RPMI8226 (cell line): Measurements from ENCODE around the gene MEOX2.

Experiments
- DNase-seq: peaks from one replicate; pipeline ENCODE4 v3.0.0-alpha.2; 2015

MEOX2 gene

DNA sequence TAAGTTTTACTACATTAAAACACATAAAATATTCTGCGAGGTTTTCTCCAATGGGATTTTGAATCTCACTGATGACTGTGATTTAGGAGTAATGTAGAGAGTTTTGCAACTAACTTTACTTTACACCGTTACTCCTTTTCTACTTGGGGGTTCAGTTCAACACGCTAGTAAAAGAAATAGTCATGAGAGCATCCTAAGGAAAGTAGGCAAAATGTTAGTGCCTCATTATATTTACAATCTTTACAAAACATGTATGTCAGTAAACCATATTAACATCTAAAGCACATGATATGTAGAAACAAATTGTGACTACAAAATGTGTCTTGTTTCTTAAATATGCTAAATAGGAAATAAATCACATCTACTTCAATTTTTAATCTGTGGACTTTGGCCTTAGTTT is 6.0 kb downstream of the MEOX2 start:
- DNase-seq = no peak

DNA sequence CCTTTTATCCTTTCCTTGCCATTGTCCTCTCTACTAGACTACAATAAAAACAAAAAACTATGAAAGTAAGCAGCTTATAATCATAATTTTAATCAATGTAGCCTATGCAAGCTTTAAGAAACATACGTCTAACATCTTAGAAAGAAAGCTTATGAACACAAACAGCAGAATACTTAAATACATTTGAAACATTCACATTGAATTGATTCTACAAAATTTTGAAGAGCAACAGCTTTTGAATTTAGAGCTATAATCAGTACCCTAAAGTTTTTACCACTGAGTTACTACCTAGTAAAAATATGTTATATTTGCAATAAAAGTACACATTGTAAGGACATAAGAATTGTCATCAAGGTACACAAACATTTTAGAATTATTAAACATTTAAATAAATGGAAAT is 7.2 kb downstream of the MEOX2 start:
- DNase-seq = no peak

DNA sequence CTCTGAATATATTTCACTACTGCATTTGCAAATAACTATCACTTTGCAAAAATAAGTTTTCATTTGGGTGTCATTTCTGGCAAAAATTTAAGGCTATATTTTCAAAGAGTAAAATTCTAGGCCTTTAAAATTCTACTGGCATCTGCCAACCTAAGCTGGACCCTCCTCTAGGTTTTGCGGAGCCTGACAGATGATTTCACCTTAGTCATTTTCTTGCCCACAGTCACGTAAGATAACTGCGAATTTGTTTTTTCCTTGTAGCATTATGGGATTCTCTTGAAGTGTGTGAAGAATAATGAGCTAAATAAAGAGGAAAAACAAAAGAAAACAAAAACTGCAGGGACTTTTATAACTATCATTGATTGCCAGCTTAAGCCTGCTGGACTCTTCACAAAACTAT is 7.8 kb downstream of the MEOX2 start:
- no peak for DNase-seq

DNA sequence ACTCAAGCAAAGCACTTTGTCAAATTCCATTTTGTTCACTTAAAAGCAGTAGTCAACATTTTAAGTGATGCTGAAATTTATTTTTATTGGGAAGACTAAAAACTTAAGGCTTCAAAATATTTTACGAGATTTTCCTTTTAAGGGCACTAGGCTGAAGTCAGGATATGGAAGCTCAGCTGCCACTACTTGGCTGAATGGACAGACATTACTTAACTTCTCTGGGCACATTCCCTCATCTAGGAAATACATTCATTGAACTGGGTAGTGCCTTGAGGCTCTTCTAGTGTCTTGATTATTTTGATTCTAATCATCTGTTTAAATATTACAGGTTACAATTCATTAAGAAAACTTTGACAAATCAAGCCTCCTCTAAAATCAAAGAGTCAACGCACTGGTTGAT is 11.1 kb downstream of the MEOX2 start:
- DNase-seq = no peak

DNA sequence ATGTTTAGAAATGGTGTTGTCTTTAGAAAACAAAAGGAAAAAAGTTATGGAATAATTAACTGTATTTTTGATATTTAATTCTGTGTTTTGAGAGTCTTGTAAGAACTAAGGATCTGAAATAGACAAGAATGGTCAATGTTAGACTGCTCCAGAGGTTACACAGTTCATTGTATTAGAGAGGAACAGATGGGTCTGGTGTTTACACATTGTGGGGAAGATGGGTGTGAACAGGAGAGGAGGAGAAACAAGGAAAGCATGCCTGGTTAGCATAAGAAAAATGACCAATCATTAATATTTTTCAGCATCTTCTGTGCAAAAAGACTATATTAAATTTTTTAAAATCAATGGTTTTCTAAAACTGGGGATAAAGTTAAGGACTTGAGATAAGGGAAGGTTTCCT is 11.9 kb downstream of the MEOX2 start:
- DNase-seq = no peak

DNA sequence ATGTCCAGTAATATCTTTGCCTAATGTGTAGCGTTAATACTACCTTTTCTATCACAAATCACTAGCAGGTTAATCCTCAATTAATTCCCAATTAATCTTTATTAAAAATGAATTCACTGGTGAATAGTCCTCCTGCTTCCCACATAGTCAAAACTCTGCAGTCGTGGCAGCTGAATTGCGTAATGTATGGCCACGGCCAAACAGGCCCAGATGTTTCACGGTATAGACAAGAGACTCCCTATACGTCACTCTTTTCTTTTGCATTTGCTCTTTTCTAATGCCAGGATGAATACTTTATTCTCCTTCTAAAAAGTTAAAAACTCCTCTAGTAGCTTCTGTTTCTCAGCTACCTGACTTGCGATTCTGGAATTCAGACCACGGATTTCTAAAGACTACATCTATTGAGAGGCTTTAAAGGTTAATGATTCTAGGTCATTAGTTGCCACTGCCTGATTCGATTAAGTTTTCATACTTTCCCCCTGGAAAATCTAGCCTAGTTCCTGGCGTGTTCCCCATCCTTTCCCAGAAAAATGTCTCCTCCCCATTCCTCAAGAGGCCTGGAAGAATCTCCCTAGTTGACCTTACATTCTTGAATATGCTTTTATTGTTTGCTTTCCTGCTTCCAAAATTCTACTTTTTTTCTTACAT is 16.9 kb downstream of the MEOX2 start:
- DNase-seq = no peak

DNA sequence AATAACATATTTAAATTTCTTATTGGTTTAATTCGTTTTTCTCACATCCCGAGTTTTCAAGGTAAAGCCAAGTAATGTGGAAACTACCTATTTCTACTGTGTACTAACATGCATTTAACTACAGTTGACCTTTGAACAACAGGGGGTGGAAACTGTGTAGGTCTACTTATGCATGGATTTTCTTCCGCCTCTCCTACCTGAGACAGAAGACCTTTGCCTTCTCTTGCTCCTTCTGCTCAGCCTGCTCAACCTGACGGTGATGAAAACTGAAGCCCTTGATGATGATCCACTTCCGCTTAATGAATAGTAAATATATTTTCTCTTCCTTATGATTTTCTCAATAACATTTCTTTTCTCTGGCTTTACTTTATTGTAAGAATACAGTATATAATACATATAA is 18.5 kb downstream of the MEOX2 start:
- no peak for DNase-seq

DNA sequence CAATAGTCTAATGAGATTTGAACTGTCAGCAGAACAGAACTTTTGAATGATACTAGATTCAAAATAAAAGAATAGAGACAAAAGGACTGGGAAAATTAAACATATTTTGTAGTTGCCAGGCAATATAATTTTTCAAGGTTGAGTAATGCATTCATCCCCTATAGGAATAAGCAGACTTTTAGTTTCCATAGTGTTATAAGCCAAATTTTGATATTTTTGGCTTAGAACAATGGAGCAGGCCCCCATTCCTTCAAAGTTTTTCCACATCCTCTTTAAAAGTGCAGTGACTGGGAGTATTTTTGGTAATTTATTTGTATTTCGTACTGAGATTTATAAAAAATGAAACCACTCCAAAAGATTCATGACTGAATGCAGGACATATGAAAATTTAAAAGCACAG is 24.0 kb downstream of the MEOX2 start:
- DNase-seq = no peak

DNA sequence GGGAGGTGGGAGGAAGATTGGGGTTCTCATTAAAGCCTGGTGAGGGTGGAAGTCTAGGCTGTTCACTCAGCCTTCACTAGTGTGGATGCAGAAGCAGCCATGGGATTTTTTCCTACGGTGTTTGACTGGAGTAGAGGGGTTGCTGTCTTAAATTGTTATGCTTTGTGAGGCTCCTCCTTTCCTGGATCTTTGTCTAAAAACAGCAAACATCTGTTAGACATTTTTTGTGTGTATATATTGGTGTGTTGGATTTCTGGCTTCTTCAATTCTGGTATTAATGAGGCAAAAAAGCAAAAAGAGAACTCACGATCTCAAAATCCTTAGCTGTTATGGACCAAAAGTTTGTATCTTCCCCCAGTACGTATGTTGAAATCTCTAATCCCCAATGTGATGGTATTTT is 28.2 kb downstream of the MEOX2 start:
- no peak for DNase-seq

DNA sequence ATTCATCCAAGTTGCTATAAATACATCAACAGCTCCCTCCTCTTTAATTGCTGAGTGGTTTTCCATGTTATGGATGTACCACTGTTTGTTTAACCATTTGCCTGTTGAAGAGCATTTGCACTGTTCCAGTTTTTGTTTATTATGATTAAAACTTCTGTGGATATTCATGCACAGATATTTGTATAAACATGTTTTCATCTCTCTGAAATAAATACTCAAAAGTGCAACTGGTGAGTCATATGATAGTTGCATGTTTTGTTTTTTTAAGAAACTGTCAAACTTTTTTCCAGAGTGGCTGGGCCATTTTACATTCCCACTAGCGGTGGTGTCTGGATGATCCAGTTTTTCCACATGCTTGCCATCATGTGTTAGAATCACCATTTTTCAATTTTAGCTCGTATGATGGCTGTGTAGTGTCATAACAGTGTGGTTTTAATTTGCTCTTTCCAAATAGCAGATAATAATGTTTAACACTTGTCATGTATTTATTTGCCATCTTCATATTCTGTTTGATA is 33.6 kb downstream of the MEOX2 start:
- DNase-seq = no peak

DNA sequence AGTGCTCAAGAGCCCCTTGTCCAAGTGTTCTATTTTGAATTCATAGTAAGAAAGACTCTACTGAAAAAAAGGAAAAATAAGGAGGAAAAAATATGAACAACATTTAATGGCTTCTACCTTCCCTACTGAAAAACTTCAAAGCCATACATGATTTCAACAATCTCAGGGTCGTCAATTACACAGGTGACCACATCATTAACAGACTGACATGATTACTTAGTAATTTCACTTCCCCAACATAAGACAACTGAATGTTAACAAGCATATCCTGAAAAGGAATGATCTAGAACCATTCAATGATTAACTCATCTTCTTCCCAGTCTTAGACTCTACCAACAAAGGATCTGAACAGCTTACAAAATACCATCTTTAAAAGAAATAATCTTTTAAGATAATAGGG is 34.8 kb downstream of the MEOX2 start:
- no peak for DNase-seq

DNA sequence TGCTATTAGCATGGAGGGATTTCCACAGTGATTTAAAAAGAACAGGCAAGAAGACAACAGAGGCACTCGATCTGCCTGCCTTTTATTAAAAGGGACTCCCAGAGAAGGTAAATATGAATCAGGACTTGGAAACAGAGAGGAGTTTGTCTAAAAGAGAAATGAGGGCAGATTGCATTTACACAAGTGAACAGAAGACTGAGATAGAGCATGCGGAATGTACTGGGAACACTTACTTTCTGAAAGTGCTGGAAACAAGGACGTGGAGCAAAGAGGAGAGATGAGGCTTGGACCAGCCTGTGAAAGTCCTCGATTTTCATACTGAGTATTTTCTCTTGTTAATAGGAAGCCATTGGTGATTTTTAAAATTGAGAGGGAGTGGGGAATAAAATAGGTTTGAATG is 35.7 kb downstream of the MEOX2 start:
- DNase-seq = no peak

DNA sequence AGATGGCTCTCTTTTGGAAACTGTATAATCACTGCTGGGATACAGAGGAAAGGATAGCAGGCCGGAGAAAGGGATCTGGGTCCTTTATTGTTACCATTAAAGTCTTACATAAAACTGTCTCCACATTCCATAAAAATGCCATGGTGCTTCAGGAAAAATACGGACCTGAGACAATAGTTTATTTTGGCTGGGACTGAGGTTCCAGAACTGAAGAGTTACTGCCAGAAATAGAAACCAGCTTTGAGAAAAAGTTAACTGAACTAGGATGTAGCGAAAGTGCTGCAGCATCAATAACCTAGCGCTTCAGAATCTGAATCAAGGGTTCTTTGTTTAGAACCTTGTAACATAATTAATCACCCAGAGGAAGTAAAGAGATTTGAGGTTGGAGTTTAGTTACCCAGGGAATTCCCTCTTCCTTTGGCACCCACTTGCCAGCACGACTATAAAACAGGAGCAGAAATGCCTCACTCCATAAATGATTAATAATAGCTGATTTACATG is 38.0 kb downstream of the MEOX2 start:
- DNase-seq = no peak

DNA sequence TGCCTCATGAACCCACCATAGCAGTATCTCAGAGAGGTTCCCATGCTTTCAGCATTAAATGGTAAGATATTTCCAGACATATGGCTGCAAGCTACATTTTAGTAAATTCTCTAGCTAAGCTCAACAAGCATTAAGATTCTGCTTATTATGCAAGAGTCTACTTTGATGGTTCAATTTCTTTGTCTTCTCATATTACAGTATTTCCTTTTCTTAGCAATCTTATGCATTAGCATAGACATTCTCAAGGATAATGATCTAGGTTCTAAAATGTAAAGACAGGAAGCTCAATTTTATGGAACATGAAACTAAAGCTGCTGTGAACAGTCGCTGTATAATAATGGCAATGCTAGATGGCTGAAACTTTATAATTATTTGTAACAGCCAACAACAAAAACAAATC is 39.2 kb downstream of the MEOX2 start:
- DNase-seq = no peak

DNA sequence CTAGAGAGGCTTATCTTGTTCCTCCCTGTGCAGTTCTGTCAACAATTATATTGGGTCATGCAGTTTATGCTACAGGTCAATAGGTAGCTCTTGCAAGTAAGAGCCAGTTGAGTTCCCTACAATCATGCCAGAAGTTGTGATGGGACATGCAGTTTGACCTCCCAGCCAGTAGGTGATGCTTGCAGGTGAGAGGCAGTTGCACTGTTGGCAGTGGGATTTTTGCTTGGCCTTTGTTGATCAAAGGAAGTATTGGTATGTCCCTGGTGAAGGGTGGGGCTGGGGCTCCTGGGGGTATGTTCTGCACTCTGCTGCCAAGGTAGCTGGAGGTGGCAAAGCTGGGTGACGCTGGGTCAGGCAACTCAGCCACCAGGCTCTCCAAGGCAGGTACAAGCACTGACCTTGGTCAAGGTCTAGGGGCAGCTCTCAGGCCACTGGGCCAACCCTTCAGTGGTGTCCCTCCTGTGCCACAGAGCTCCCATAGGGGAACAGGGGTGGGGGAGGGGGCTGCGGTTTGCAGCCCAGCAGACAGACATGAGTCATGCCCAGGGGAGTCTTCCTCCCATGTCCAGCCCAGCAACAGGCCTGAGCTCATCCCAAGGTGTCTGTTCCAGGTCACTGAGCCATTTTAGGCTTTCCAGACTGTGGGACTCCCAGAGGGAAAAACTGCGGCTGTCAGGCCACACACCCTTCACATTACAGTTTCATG is 43.3 kb downstream of the MEOX2 start:
- DNase-seq = no peak

DNA sequence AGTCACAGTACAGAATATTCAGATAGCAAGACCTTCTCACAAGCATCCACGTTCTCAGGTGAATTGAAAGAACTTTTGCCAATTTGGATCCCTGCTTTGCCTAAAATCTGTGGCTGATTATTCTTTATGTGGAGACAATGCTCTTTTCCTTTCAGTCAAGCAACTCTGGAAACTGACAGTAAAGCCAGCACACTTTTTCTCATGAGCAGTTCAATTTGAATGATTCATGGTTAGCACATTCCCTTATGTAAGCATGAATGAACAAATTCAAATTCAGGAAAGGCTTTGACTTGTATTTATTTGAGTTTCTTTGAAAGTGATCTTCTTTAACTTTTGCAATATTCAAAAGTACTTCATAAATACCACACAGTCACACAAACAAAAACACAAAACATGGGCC is 57.6 kb downstream of the MEOX2 start:
- DNase-seq = no peak

DNA sequence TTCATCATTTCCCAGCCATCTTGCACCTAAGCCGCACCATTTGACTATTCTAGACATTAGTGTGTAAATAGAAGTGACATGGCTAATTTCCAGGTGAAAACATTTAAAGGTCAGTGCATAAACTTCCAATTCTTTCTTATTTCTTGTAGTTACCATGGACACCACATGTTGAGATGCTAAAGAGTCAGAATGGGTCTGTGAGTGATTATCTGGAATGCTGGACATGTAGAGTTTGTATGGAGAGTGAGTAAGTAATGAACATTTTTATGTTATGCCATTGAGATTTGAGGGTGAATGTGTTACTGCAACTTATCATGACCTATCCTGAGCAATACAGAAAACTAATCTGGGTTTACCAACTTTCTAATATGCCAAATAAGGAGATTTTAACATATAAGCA is 60.4 kb downstream of the MEOX2 start:
- DNase-seq = no peak

DNA sequence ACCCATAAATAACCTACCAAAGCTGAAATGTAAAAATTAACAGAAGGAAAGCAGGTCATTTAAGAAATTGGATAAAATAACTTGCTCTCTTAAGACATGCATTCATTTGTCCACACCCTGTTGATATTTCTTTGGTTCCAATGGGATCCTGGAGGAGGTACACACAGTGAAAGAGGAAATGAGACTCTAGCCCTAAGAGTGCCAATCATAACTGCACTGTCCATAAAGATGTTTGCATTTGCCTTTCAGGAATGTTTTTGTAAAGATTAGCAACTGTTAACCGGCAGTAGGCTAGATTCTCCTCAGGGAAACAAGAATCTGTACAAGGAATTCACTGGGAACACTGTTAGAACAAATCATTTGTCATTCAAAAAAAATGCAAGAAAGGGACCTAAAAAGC is 61.0 kb downstream of the MEOX2 start:
- DNase-seq = no peak

DNA sequence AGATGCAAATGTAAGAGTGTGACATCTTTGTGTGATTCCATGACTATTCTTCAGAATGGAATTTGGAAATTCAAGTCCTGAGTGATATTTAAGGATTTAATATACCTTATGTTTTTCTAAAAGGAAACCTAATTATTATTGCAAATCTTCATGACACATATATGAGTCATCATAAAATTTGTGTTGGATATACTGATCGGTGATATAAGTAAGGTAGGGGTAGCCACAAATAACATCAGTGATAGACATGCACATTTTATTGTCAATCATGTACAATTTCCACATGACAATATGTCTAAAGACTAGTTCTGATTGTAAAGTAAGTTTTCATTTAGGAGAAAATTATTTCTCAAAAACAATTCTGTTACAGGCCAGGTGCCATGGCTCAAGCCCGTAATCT is 65.0 kb downstream of the MEOX2 start:
- DNase-seq = no peak

DNA sequence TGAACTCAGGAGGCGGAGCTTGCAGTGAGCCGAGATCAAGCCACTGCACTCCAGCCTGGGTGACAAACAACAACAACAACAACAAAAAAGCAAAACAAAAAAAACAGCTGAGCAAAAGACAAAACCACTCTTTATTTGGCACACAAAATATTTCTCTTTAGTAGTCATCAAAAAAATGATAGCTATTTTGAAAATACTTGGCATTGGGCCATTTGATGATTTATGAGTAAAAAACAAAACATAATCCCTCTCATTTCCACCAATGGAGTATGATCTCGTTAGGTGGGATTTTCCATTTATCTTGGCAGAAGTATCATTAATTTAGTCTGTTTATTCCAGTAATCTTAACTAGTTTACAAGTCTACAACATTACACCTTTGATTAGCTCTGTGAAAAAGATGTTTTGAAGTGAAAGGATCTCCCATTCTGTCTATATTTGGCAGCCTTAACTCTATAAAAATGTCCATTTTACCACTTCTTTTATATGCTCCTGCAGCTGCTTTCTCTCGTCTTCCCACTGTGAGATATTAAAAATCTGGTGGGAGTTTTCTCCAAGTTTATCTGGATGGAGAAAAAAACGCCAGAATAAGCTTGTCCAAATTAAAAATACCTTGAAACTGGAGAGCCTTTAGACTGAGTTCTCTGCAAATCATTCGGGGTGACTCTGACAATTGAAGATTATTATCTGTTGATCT is 65.8 kb downstream of the MEOX2 start:
- no peak for DNase-seq

DNA sequence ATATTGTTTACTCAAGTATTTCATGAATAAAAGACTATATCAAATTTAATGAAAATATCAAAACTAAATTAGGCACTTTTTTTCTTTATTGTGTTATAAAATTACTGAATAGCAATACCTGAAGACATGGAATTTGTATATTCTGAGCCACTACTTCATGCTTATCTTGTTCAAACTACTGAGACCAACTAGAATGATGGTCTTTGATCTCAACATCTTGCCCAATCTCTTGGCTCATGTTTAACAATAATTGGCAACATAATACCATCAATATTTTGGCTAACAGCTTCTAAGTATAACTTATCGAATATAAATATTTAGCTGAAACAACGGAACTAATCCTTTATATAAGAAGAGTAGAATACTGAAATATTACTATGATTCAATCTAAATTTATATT is 68.2 kb downstream of the MEOX2 start:
- no peak for DNase-seq

DNA sequence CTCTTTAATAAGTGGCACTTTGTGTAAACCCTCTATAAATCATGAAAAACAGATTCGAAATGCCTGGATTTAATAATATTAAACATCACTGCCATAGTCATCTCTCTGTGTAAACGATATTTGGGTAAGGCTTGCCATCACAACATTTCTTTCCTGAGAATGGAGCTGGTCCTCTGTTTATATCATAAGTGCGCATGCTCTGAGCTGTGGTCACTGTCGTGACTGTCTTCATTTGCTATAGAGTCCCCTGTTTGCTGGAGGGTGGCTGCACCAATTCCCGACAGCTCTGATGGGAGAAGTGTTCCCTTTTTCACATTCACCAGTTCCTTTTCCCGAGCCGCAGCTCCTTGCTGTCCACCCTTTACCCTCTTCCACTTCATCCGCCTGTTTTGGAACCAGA is 74.3 kb downstream of the MEOX2 start:
- DNase-seq = no peak

DNA sequence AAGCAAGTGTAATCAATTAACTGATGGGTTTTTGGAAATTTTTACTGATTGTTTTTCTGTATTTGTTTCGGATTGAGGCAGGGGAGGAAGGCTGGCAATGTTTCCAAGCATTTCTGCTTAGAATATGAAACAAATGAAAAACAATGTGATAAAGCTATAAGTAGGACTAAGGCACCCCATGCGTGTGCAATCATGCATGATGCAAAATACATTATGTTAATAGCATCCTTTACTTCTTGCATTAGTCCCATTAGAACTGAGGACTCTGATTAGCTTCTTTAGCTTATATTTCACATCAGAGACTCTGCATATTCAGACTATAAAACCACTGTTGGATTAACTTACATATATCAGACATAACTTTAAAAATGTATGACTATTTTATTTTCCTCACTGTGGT is 76.0 kb downstream of the MEOX2 start:
- no peak for DNase-seq

DNA sequence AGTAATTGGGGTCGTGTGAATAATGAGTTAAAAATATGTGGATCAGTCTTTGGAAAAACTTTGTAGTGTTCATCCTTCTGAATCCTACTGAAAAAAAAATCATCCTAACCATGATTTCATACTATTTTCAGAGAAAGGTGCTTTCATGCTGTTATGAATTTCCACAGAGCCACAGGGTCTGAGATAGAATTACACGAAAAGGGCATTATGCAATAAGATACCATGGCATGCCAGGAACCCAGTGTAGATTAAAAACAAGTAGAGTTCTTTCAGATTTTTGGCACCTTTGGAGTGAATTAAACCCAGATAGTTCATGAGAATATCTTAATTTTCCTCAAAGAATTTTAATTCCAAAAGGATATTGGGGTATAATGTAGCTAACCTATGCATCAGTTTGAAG is 77.2 kb downstream of the MEOX2 start:
- no peak for DNase-seq
